HEK293 (cell line): ENCODE data around the gene DRD4.
A peak's percentile ranks its signal among the peaks of the same experiment; 100 is the strongest.

Experiments used
- CTCF ChIA-PET: fragments of 350-600 bp; formaldehyde crosslinking; extraction: SDS; loops from one replicate; lab custom pipeline; 2021; ENCODE audit warnings: antibody characterized with exemption; lab: Yijun Ruan, JAX
- POLR2A ChIA-PET: fragments of 300-600 bp; formaldehyde crosslinking; extraction: SDS; loops from one replicate; lab custom pipeline; 2020; ENCODE audit warnings: antibody characterized with exemption, inconsistent platforms; lab: Yijun Ruan, JAX
- H3K27ac ChIP-seq: fragments of 200-500 bp; sonication (Bioruptor generic); 2 replicates; pipeline ENCODE4 v1.5.1; 2014; ENCODE audit warnings: low read depth, low read length, control low read depth, inconsistent platforms; ENCODE audit errors: extremely low read depth
- H3K36me3 ChIP-seq, 2 experiments: fragments of 200-500 bp in 1 of 2; sonication (Bioruptor generic) in 1 of 2; 1 replicate in 1 of 2; 2 replicates in 1 of 2; pipeline ENCODE4 v1.5.1; 2014 to 2017; ENCODE audit warnings: inconsistent platforms in 2 of 2, low read length in 2 of 2; ENCODE audit not compliant: control insufficient read depth in 2 of 2, insufficient read depth in 1 of 2
- H3K4me1 ChIP-seq: fragments of 200-500 bp; sonication (Bioruptor generic); 2 replicates; pipeline ENCODE4 v1.5.1; 2014; ENCODE audit warnings: mild to moderate bottlenecking, low read length, inconsistent platforms; ENCODE audit not compliant: control insufficient read depth, insufficient read depth
- H3K4me3 ChIP-seq: 2 replicates; pipeline ENCODE4 v1.5.1; 2011; ENCODE audit warnings: low read depth, mild to moderate bottlenecking, control low read depth, low read length, moderate library complexity
- H3K9me3 ChIP-seq: fragments of 200-500 bp; sonication (Bioruptor generic); 2 replicates; pipeline ENCODE4 v1.5.1; 2014; ENCODE audit warnings: low read depth, low read length, inconsistent platforms; ENCODE audit not compliant: control insufficient read depth, insufficient read depth
- ATF2 ChIP-seq: fragments of 450-650 bp; formaldehyde crosslinking; IDR thresholded peaks from 2 replicates; pipeline ENCODE4 v1.5.1; 2016; ENCODE audit warnings: missing biosample characterization, missing genetic modification characterization, low read depth
- FEZF1 ChIP-seq: fragments of 450-650 bp; formaldehyde crosslinking; IDR thresholded peaks from 2 replicates; pipeline ENCODE4 v1.5.1; 2016; ENCODE audit warnings: missing biosample characterization, missing genetic modification characterization
- GLIS2 ChIP-seq: fragments of 450-650 bp; formaldehyde crosslinking; IDR thresholded peaks from 2 replicates; pipeline ENCODE4 v1.5.1; 2016; ENCODE audit warnings: missing biosample characterization, missing genetic modification characterization
- HOXA7 ChIP-seq: sonication (generic); formaldehyde crosslinking; IDR thresholded peaks from 2 replicates; pipeline ENCODE4 v1.8.1; 2022; ENCODE audit warnings: missing genetic modification reagents, borderline replicate concordance
- HOXC10 ChIP-seq: sonication (generic); formaldehyde crosslinking; IDR thresholded peaks from 2 replicates; pipeline ENCODE4 v1.8.1; 2023; ENCODE audit warnings: mild to moderate bottlenecking, missing genetic modification reagents
- KLF16 ChIP-seq: fragments of 450-650 bp; formaldehyde crosslinking; IDR thresholded peaks from 2 replicates; pipeline ENCODE4 v1.5.1; 2017; ENCODE audit warnings: missing biosample characterization, missing genetic modification characterization
- SCRT1 ChIP-seq: fragments of 450-650 bp; formaldehyde crosslinking; IDR thresholded peaks from 2 replicates; pipeline ENCODE4 v1.5.1; 2016; ENCODE audit warnings: missing biosample characterization, missing genetic modification characterization, borderline replicate concordance
- TCF7L2 ChIP-seq: IDR thresholded peaks from 2 replicates; pipeline ENCODE4 v1.6.1; 2011; ENCODE audit warnings: low read depth, mild to moderate bottlenecking, inconsistent platforms, low read length, moderate library complexity, borderline replicate concordance
- WT1 ChIP-seq: fragments of 450-650 bp; formaldehyde crosslinking; IDR thresholded peaks from 2 replicates; pipeline ENCODE4 v1.5.1; 2016; ENCODE audit warnings: missing biosample characterization, missing genetic modification characterization
- ZBTB21 ChIP-seq: fragments of 450-650 bp; formaldehyde crosslinking; IDR thresholded peaks from 2 replicates; pipeline ENCODE4 v1.5.1; 2017; ENCODE audit warnings: missing biosample characterization, missing genetic modification characterization
- ZEB2 ChIP-seq: fragments of 450-650 bp; formaldehyde crosslinking; IDR thresholded peaks from 2 replicates; pipeline ENCODE4 v1.5.1; 2016; ENCODE audit warnings: missing biosample characterization, missing genetic modification characterization
- ZNF324 ChIP-seq: fragments of 450-650 bp; formaldehyde crosslinking; IDR thresholded peaks from 2 replicates; pipeline ENCODE4 v1.5.1; 2016; ENCODE audit warnings: missing biosample characterization, missing genetic modification characterization
- ZNF354C ChIP-seq: fragments of 450-650 bp; formaldehyde crosslinking; IDR thresholded peaks from 2 replicates; pipeline ENCODE4 v1.5.1; 2016; ENCODE audit warnings: missing biosample characterization, missing genetic modification characterization, low read depth, borderline replicate concordance
- ZNF518A ChIP-seq: fragments of 450-650 bp; formaldehyde crosslinking; conservative IDR thresholded peaks from 2 replicates; pipeline ENCODE4 v1.5.1; 2016; ENCODE audit warnings: low read depth, missing biosample characterization, missing genetic modification characterization
- ZNF529 ChIP-seq: fragments of 450-650 bp; formaldehyde crosslinking; IDR thresholded peaks from 2 replicates; pipeline ENCODE4 v1.5.1; 2017; ENCODE audit warnings: missing genetic modification characterization, missing biosample characterization; ENCODE audit not compliant: insufficient replicate concordance
- ZNF561 ChIP-seq: fragments of 450-650 bp; IDR thresholded peaks from 2 replicates; pipeline ENCODE4 v1.5.1; 2018; ENCODE audit warnings: missing biosample characterization, missing genetic modification characterization, borderline replicate concordance
- ZNF645 ChIP-seq: fragments of 450-650 bp; formaldehyde crosslinking; IDR thresholded peaks from 2 replicates; pipeline ENCODE4; 2016; ENCODE audit warnings: missing biosample characterization, missing genetic modification characterization
- ZNF658 ChIP-seq: fragments of 450-650 bp; formaldehyde crosslinking; IDR thresholded peaks from 2 replicates; pipeline ENCODE4; 2016; ENCODE audit warnings: missing biosample characterization, missing genetic modification characterization
- ZNF837 ChIP-seq: fragments of 450-650 bp; formaldehyde crosslinking; IDR thresholded peaks from 2 replicates; pipeline ENCODE4 v1.5.1; 2016; ENCODE audit warnings: missing biosample characterization, missing genetic modification characterization
- ZSCAN23 ChIP-seq: fragments of 450-650 bp; formaldehyde crosslinking; IDR thresholded peaks from 2 replicates; pipeline ENCODE4 v1.5.1; 2016; ENCODE audit warnings: missing biosample characterization, missing genetic modification characterization
- ZSCAN30 ChIP-seq: fragments of 450-650 bp; IDR thresholded peaks from 2 replicates; pipeline ENCODE4 v1.5.1; 2018; ENCODE audit warnings: missing biosample characterization, mild to moderate bottlenecking, missing genetic modification characterization, moderate library complexity

DRD4 gene

GRCh38 chr11:613369-613968 lies 23.6 kb upstream of the DRD4 start:
- Histone ChIP-seq H3K36me3 (peaks cover 0 to 68% of the 10 kb centered on the region in 2 experiments; a peak in 1 of 3 replicates), H3K9me3 (no peaks in the 10 kb centered on the region), H3K27ac (no peak overlapping the region)
- POLR2A ChIA-PET, result interaction anchor here (0.6 to 2.2 kb wide), 5 partner anchors 9 to 164 kb away, joined by 4 to 10 read pairs (median 5); partner anchors contain the start of genes GATD1 and PHRF1
- TF ChIP-seq ZSCAN30 (tag by site-specific recombination) (no peak), ZNF561 (tag by site-specific recombination) (no peak), ZNF324 (tag by site-specific recombination) (no peak), KLF16 (tag by site-specific recombination) (no peak), WT1 (tag by site-specific recombination) (no peak), TCF7L2 (no peak), ZBTB21 (tag by site-specific recombination) (no peak), HOXA7 (CRISPR knock-in tag) (no peak), ZNF529 (no peak)
- TF ChIP-seq, all 188 proteins: peak for 0
- CTCF ChIA-PET, result interaction anchor here (0.6 to 2.2 kb wide), 2 partner anchors 22 to 59 kb away, joined by 4 to 9 read pairs; no protein-coding TSS in a partner anchor
- no peak overlapping the region for H3K4me3 ChIP-seq
- no peaks in the 10 kb centered on the region for H3K4me1 ChIP-seq

- POLR2A ChIA-PET, result interaction anchor here (1.1 to 2.2 kb wide), 4 partner anchors 9 to 163 kb away, joined by 4 to 10 read pairs (median 5); partner anchors contain the start of genes GATD1 and PHRF1
Observed at GRCh38 chr11:614021-614622, 22.9 kb upstream of the DRD4 start.

GRCh38 chr11:614623-615503 lies 22.2 kb upstream of the DRD4 start:
- TF ChIP-seq ZNF518A (tag by site-specific recombination), result no peak
- TF ChIP-seq ZSCAN23 (tag by site-specific recombination), result no peak
- no peak for TF ChIP-seq ATF2
- TF ChIP-seq ZNF354C (tag by site-specific recombination), result no peak
- TF ChIP-seq ZEB2 (tag by site-specific recombination), result 0 out of 2 replicates have a peak, but pooled peaks have one; percentile 68
- TF ChIP-seq ZNF658, result no peak
- TF ChIP-seq ZNF561 (tag by site-specific recombination), result no peak
- no peak for TF ChIP-seq HOXC10 (CRISPR knock-in tag)
- no peak for TF ChIP-seq ZNF837 (tag by site-specific recombination)
- TF ChIP-seq ZNF645 (tag by site-specific recombination), result no peak
- TF ChIP-seq SCRT1 (tag by site-specific recombination), result 0 out of 2 replicates have a peak, but pooled peaks have one; percentile 33
- no peak for TF ChIP-seq GLIS2 (tag by site-specific recombination)
- peak overlapping the region; percentile 80 for H3K4me3 ChIP-seq
- H3K36me3 ChIP-seq, result peaks cover 0 to 57% of the 10 kb centered on the region in 2 experiments; a peak in 1 of 3 replicates
- H3K9me3 ChIP-seq, result no peaks in the 10 kb centered on the region
- CTCF ChIA-PET, result no interaction called here
- POLR2A ChIA-PET, result interaction anchor here (0.6 to 2.2 kb wide), 7 partner anchors 39 to 133 kb away, joined by 3 to 10 read pairs (median 4); partner anchors contain the start of genes HRAS, PHRF1 and TMEM80
- H3K4me1 ChIP-seq, result no peaks in the 10 kb centered on the region
- H3K27ac ChIP-seq, result peak overlapping the region; percentile 38

More at GRCh38 chr11:614021-614622, 22.9 kb upstream of the DRD4 start:
- CTCF ChIA-PET, result no interaction called here
- Histone ChIP-seq H3K4me1 (no peaks in the 10 kb centered on the region), H3K27ac (no peak overlapping the region), H3K36me3 (peaks cover 0 to 64% of the 10 kb centered on the region in 2 experiments; a peak in 1 of 3 replicates)
- TF ChIP-seq GLIS2 (tag by site-specific recombination), result 0 out of 2 replicates have a peak, but pooled peaks have one; percentile 37
- no peak for TF ChIP-seq FEZF1
- TF ChIP-seq, all 188 proteins: peak for 1
- H3K9me3 ChIP-seq, result no peaks in the 10 kb centered on the region
- H3K4me3 ChIP-seq, result no peak overlapping the region
